ENCODE measurements around the gene ISM2.
"Not testable (repeated sequence)": the region's sequence is repeated elsewhere in the genome, so short reads cannot be mapped to it uniquely, and the experiment has no call there.

The ISM2 gene

DNA sequence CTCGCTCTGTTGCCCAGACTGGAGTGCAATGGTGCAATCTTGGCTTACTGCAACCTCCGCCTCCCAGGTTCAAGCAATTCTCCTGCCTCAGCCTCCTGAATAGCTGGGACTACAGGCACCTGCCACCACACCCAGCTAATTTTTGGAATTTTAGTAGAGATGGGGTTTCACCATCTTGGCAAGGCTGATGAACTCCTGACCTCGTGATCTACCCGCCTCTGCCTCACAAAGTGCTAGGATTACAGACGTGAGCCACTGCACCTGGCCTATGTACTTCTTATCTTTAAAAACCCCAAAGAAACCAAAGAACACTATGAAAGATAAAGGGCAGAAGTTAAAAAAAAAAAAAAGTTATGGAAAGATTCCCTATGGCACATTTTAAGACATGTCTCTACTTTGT is 38.3 kb upstream of the ISM2 start:
- H3K4me1 ChIP-seq (ENCODE audit: control insufficient read depth in 2 of 2, insufficient read depth in 1 of 2, low read depth in 1 of 2, low read length in 2 of 2); H3K9ac ChIP-seq (ENCODE audit: low read depth, low read length, poor library complexity); H3K23ac ChIP-seq (ENCODE audit: low read depth, low read length, poor library complexity); DNase-seq (ENCODE audit: low spot score); H3K9me3 ChIP-seq (replicated peaks in 1 of 2; ENCODE audit: control insufficient read depth in 2 of 2, insufficient read depth in 1 of 2, low read depth in 1 of 2, low read length in 2 of 2); H2AFZ ChIP-seq (ENCODE audit: low read length); H4K8ac ChIP-seq (ENCODE audit: low read depth, low read length); H3K18ac ChIP-seq (ENCODE audit: low read length); H2BK12ac ChIP-seq (ENCODE audit: low read length); H2BK120ac ChIP-seq (ENCODE audit: low read depth, low read length); H3K4ac ChIP-seq (ENCODE audit: low read length); H2BK15ac ChIP-seq (ENCODE audit: low read length); H2AK5ac ChIP-seq (ENCODE audit: low read depth, low read length); H3K4me3 ChIP-seq (ENCODE audit: low read length in 2 of 2); H3K27me3 ChIP-seq (ENCODE audit: control insufficient read depth in 3 of 3, insufficient read depth in 3 of 3, low read depth in 1 of 3, low read length in 3 of 3); H2BK5ac ChIP-seq (ENCODE audit: low read length); H3K79me1 ChIP-seq (ENCODE audit: low read depth, low read length); H3K27ac ChIP-seq (replicated peaks; ENCODE audit: low read length); H4K91ac ChIP-seq (ENCODE audit: low read depth, low read length, poor library complexity); H3K14ac ChIP-seq (ENCODE audit: low read length); H3K4me2 ChIP-seq (ENCODE audit: insufficient read depth, low read length, poor library complexity, severe bottlenecking); H3K36me3 ChIP-seq (replicated peaks in 1 of 2; ENCODE audit: control insufficient read depth in 2 of 2, insufficient read depth in 2 of 2, low read length in 2 of 2): not testable (repeated sequence)
- WGBS, 2 donors (ENCODE audit: extremely low coverage in 2 of 2, insufficient read length in 2 of 2, insufficient replicate concordance in 1 of 2): no CpG with 5 or more reads among the region's 5 CpGs

DNA sequence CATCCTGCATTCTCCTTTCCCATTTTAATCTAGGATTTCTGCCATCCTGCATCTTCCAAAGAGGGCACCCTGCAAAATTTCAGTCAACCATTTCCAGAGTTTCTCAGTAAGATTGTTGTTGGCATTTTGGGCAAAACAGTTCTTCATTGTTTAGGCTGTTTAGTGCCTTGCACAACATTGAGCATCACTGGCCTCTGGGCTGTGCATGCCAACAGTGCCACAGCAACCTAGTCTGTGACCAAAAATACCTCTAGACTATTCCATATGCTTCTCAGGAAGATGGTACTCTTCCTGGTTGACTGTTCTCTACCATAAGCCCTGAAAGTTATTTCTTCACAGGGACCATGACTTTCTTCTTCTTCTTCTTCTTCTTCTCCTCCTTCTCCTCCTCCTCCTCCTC is 32.5 kb upstream of the ISM2 start:
- Histone ChIP-seq H2BK12ac (ENCODE audit: low read length) (no peak overlapping the region), H2AK5ac (ENCODE audit: low read depth, low read length) (no peak overlapping the region), H3K9ac (ENCODE audit: low read depth, low read length, poor library complexity) (no peak overlapping the region), H4K8ac (ENCODE audit: low read depth, low read length) (no peak overlapping the region), H3K4me3 (ENCODE audit: low read length in 2 of 2) (no peak overlapping the region), H3K4me2 (ENCODE audit: insufficient read depth, low read length, poor library complexity, severe bottlenecking) (no peak overlapping the region), H2AFZ (ENCODE audit: low read length) (no peak overlapping the region), H3K79me1 (ENCODE audit: low read depth, low read length) (no peaks in the 10 kb centered on the region), H3K4me1 (ENCODE audit: control insufficient read depth in 2 of 2, insufficient read depth in 1 of 2, low read depth in 1 of 2, low read length in 2 of 2) (no peaks in the 10 kb centered on the region), H3K27ac (replicated peaks; ENCODE audit: low read length) (no peak overlapping the region), H4K91ac (ENCODE audit: low read depth, low read length, poor library complexity) (no peak overlapping the region), H3K9me3 (replicated peaks in 1 of 2; ENCODE audit: control insufficient read depth in 2 of 2, insufficient read depth in 1 of 2, low read depth in 1 of 2, low read length in 2 of 2) (no peaks in the 10 kb centered on the region), H2BK5ac (ENCODE audit: low read length) (no peak overlapping the region), H3K27me3 (ENCODE audit: control insufficient read depth in 3 of 3, insufficient read depth in 3 of 3, low read depth in 1 of 3, low read length in 3 of 3) (no peaks in the 10 kb centered on the region), H3K23ac (ENCODE audit: low read depth, low read length, poor library complexity) (no peak overlapping the region), H2BK15ac (ENCODE audit: low read length) (no peak overlapping the region), H2BK120ac (ENCODE audit: low read depth, low read length) (no peak overlapping the region), H3K4ac (ENCODE audit: low read length) (no peak overlapping the region), H3K14ac (ENCODE audit: low read length) (no peak overlapping the region), H3K18ac (ENCODE audit: low read length) (no peak overlapping the region), H3K36me3 (replicated peaks in 1 of 2; ENCODE audit: control insufficient read depth in 2 of 2, insufficient read depth in 2 of 2, low read length in 2 of 2) (peaks cover 0 to 7% of the 10 kb centered on the region in 2 donors)
- no peak for DNase-seq (ENCODE audit: low spot score)

- no peak overlapping the region for H4K8ac ChIP-seq (ENCODE audit: low read depth, low read length)
- no peak overlapping the region for H3K18ac ChIP-seq (ENCODE audit: low read length)
- H3K27me3 ChIP-seq (ENCODE audit: control insufficient read depth in 3 of 3, insufficient read depth in 3 of 3, low read depth in 1 of 3, low read length in 3 of 3): no peaks in the 10 kb centered on the region
- H3K27ac ChIP-seq (replicated peaks; ENCODE audit: low read length): no peak overlapping the region
- no peak overlapping the region for H2BK5ac ChIP-seq (ENCODE audit: low read length)
- H4K91ac ChIP-seq (ENCODE audit: low read depth, low read length, poor library complexity): no peak overlapping the region
- no peak overlapping the region for H2BK12ac ChIP-seq (ENCODE audit: low read length)
- no peak overlapping the region for H2BK120ac ChIP-seq (ENCODE audit: low read depth, low read length)
- H2AFZ ChIP-seq (ENCODE audit: low read length): no peak overlapping the region
- no peaks in the 10 kb centered on the region for H3K79me1 ChIP-seq (ENCODE audit: low read depth, low read length)
- peaks cover 0 to 3% of the 10 kb centered on the region in 2 donors for H3K36me3 ChIP-seq (replicated peaks in 1 of 2; ENCODE audit: control insufficient read depth in 2 of 2, insufficient read depth in 2 of 2, low read length in 2 of 2)
- no peak overlapping the region for H3K4me3 ChIP-seq (ENCODE audit: low read length in 2 of 2)
- no peak overlapping the region for H3K4me2 ChIP-seq (ENCODE audit: insufficient read depth, low read length, poor library complexity, severe bottlenecking)
- no peaks in the 10 kb centered on the region for H3K4me1 ChIP-seq (ENCODE audit: control insufficient read depth in 2 of 2, insufficient read depth in 1 of 2, low read depth in 1 of 2, low read length in 2 of 2)
- no peak overlapping the region for H2BK15ac ChIP-seq (ENCODE audit: low read length)
- no peaks in the 10 kb centered on the region for H3K9me3 ChIP-seq (replicated peaks in 1 of 2; ENCODE audit: control insufficient read depth in 2 of 2, insufficient read depth in 1 of 2, low read depth in 1 of 2, low read length in 2 of 2)
- no peak overlapping the region for H3K4ac ChIP-seq (ENCODE audit: low read length)
- no peak overlapping the region for H3K9ac ChIP-seq (ENCODE audit: low read depth, low read length, poor library complexity)
- no peak overlapping the region for H2AK5ac ChIP-seq (ENCODE audit: low read depth, low read length)
- no peak overlapping the region for H3K14ac ChIP-seq (ENCODE audit: low read length)
- no peak for DNase-seq (ENCODE audit: low spot score)
- H3K23ac ChIP-seq (ENCODE audit: low read depth, low read length, poor library complexity): no peak overlapping the region
Measured at GRCh38 chr14:77529963-77530362, 31.3 kb upstream of the ISM2 start.

GRCh38 chr14:77529213-77529612 is 30.6 kb upstream of the ISM2 start:
- no peak overlapping the region for H2AFZ ChIP-seq (ENCODE audit: low read length)
- no peak overlapping the region for H3K14ac ChIP-seq (ENCODE audit: low read length)
- no peak overlapping the region for H3K4me2 ChIP-seq (ENCODE audit: insufficient read depth, low read length, poor library complexity, severe bottlenecking)
- no peak overlapping the region for H3K4ac ChIP-seq (ENCODE audit: low read length)
- no peak overlapping the region for H2BK15ac ChIP-seq (ENCODE audit: low read length)
- H3K18ac ChIP-seq (ENCODE audit: low read length): no peak overlapping the region
- H3K79me1 ChIP-seq (ENCODE audit: low read depth, low read length): no peaks in the 10 kb centered on the region
- no peak overlapping the region for H4K8ac ChIP-seq (ENCODE audit: low read depth, low read length)
- no peaks in the 10 kb centered on the region for H3K4me1 ChIP-seq (ENCODE audit: control insufficient read depth in 2 of 2, insufficient read depth in 1 of 2, low read depth in 1 of 2, low read length in 2 of 2)
- H3K27ac ChIP-seq (replicated peaks; ENCODE audit: low read length): no peak overlapping the region
- no CpG with 5 or more reads among the region's 2 CpGs for WGBS, 2 donors (ENCODE audit: extremely low coverage in 2 of 2, insufficient read length in 2 of 2, insufficient replicate concordance in 1 of 2)
- no peak overlapping the region for H3K23ac ChIP-seq (ENCODE audit: low read depth, low read length, poor library complexity)
- no peak overlapping the region for H2AK5ac ChIP-seq (ENCODE audit: low read depth, low read length)
- no peak overlapping the region for H2BK12ac ChIP-seq (ENCODE audit: low read length)
- H2BK5ac ChIP-seq (ENCODE audit: low read length): no peak overlapping the region
- no peak overlapping the region for H3K9ac ChIP-seq (ENCODE audit: low read depth, low read length, poor library complexity)
- H3K36me3 ChIP-seq (replicated peaks in 1 of 2; ENCODE audit: control insufficient read depth in 2 of 2, insufficient read depth in 2 of 2, low read length in 2 of 2): no peaks in the 10 kb centered on the region
- H2BK120ac ChIP-seq (ENCODE audit: low read depth, low read length): no peak overlapping the region
- no peak for DNase-seq (ENCODE audit: low spot score)
- no peaks in the 10 kb centered on the region for H3K9me3 ChIP-seq (replicated peaks in 1 of 2; ENCODE audit: control insufficient read depth in 2 of 2, insufficient read depth in 1 of 2, low read depth in 1 of 2, low read length in 2 of 2)
- H4K91ac ChIP-seq (ENCODE audit: low read depth, low read length, poor library complexity): no peak overlapping the region
- H3K4me3 ChIP-seq (ENCODE audit: low read length in 2 of 2): no peak overlapping the region
- H3K27me3 ChIP-seq (ENCODE audit: control insufficient read depth in 3 of 3, insufficient read depth in 3 of 3, low read depth in 1 of 3, low read length in 3 of 3): no peaks in the 10 kb centered on the region
